ENCODE data around the gene MSMO1. TPM values are rescaled to one million over a fixed set of nuclear protein-coding genes. Genes with fewer than 3 reads are reported as not detected.

MSMO1 gene
- total and polyA plus RNA-seq, 2 donors (not counting 1 experiment from before 2014, with no cell fraction given), result 7.3 to 30.8 TPM

DNA sequence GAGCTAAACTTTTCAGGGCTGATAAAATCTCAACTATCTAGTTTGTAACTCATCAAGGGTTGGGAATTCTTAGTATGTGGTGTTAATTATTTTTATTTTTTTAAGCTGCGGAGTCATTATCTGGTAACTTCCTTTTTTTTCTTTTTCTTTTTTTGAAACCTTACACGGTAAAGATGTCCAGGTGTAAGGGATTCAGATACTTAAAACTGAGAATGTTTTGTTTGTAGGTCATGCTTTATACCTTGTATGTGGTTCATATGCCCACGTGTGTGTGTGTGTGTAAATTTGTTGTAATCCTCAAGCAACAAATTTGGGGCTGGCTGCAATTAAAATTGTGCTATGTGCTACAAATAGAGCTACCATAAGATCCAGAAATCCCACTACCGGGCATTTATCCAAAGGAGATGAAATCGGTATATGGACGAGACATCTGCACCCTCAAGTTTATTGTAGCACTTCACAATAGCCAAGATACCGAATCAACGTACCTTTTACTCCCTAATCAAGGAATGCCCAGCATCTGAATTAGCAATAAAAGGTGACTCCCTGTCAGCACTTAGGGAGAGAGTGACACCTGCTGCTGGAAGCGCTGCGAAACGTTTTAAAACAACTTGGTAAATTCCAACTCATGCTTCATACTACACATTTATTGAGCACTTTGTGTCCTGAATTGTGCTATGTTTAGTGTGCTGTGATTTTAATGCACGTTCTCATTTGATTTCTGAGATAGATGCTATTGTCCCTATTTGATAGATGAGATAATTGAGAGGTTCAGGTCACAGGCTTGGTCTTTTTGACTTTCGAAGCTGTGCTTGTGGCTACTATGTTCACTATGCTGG is 16.1 kb downstream of the MSMO1 start:
- H3K4me3 ChIP-seq (ENCODE audit: control extremely low read depth in 1 of 5, extremely low read depth in 1 of 5, insufficient read depth in 1 of 5, low read depth in 2 of 5, low read length in 4 of 5), result no peak overlapping the region
- no peaks in the 10 kb centered on the region for H4K20me1 ChIP-seq (ENCODE audit: control insufficient read depth, insufficient read depth, low read length, poor library complexity, severe bottlenecking)
- H3K27ac ChIP-seq (ENCODE audit: low read length in 2 of 2), result peak overlapping the region in 1 of 2 donors; percentile 2
- peaks cover 12 to 25% of the 10 kb centered on the region in 2 experiments for H3K36me3 ChIP-seq (replicated peaks in 1 of 2; ENCODE audit: control extremely low read depth in 1 of 2, control insufficient read depth in 1 of 2, extremely low read depth in 1 of 2, insufficient read depth in 2 of 2, low read length in 1 of 2)
- WGBS (ENCODE audit: insufficient coverage), result 95% methylated on average over 6 of the region's 13 CpGs
- Mint-ChIP-seq H3K27ac (no peak overlapping the region), H3K4me1 (peaks cover 2% of the 10 kb centered on the region), H3K4me3 (no peak overlapping the region), H3K9me3 (ENCODE audit: insufficient read depth) (no peaks in the 10 kb centered on the region), H3K27me3 (no peaks in the 10 kb centered on the region)
- H2AFZ ChIP-seq (ENCODE audit: insufficient read depth, low read depth, low read length, poor library complexity, severe bottlenecking), result no peak overlapping the region
- CTCF ChIA-PET, result interaction anchor here (0.6 to 6.2 kb wide), 11 partner anchors 9 to 1766 kb away, joined by 3 to 96 read pairs (median 3); partner anchors contain the start of gene TMEM192
- no peak for TF ChIP-seq EZH2 (IDR thresholded peaks at IDR 0.05; ENCODE audit: borderline replicate concordance, insufficient read depth, low read depth, low read length, poor library complexity, severe bottlenecking)
- TF ChIP-seq, protein P1, sequence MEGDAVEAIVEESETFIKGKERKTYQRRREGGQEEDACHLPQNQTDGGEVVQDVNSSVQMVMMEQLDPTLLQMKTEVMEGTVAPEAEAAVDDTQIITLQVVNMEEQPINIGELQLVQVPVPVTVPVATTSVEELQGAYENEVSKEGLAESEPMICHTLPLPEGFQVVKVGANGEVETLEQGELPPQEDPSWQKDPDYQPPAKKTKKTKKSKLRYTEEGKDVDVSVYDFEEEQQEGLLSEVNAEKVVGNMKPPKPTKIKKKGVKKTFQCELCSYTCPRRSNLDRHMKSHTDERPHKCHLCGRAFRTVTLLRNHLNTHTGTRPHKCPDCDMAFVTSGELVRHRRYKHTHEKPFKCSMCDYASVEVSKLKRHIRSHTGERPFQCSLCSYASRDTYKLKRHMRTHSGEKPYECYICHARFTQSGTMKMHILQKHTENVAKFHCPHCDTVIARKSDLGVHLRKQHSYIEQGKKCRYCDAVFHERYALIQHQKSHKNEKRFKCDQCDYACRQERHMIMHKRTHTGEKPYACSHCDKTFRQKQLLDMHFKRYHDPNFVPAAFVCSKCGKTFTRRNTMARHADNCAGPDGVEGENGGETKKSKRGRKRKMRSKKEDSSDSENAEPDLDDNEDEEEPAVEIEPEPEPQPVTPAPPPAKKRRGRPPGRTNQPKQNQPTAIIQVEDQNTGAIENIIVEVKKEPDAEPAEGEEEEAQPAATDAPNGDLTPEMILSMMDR (IDR thresholded peaks at IDR 0.05), result peak; percentile 35
- no peaks in the 10 kb centered on the region for H3K9me3 ChIP-seq (ENCODE audit: control extremely low read depth in 1 of 3, control insufficient read depth in 2 of 3, insufficient read depth in 1 of 3, low read length in 2 of 3)
- H3K79me2 ChIP-seq (ENCODE audit: control insufficient read depth, insufficient read depth, low read length), result no peaks in the 10 kb centered on the region
- no peak overlapping the region for H3K4me2 ChIP-seq (replicated peaks; ENCODE audit: low read depth, low read length, poor library complexity, severe bottlenecking)
- ATAC-seq (ENCODE audit: low read depth), result no peak
- peak; percentile 44 for DNase-seq
- no peaks in the 10 kb centered on the region for H3K27me3 ChIP-seq (replicated peaks in 1 of 4; ENCODE audit: control extremely low read depth in 1 of 4, control insufficient read depth in 3 of 4, insufficient read depth in 4 of 4, low read length in 3 of 4)
- POLR2A ChIA-PET, result no interaction called here
- no peak overlapping the region for H3K9ac ChIP-seq (ENCODE audit: low read length)
- H3K4me1 ChIP-seq (ENCODE audit: control insufficient read depth in 2 of 2, insufficient read depth in 2 of 2, low read length in 2 of 2), result no peaks in the 10 kb centered on the region
- intact Hi-C loops (cut with micrococcal nuclease), result loop anchor here (1.0 to 5.0 kb wide), 3 partner anchors 41 to 231 kb away; partner anchors contain the start of gene TMEM192

Measured in B cell (primary cell).